ENCODE results near the gene ESR1. TPM values are rescaled to one million over a fixed set of nuclear protein-coding genes. Genes with fewer than 3 reads are reported as not detected.

ESR1 gene
- total and polyA plus RNA-seq, 2 donors (not counting 3 experiments of a cell fraction or from before 2014, with no cell fraction given) = 0.01 TPM; not detected in 1

DNA sequence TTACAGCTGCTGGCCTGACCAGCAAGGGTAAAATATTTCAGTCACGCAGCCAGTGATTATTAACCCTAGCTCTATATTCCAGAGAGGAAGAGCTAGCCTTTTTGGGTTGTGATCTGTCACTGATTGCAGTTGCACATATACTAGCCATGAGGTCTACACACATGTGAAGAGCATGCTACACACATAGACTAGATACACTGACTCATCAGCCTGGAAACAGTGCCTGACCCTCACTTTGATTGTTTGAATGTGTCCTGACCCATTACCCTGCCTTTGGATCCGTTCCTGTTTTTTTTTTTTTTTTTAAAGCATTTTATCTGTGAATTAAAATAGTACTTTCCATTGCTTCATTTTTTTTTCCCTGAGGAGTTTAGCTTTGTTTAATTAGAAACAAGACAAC, 50.8 kb downstream of the ESR1 start:
- Histone ChIP-seq H4K20me1 (replicated peaks; ENCODE audit: control insufficient read depth, extremely low read depth, insufficient read depth, low read length) (no peaks in the 10 kb centered on the region), H3K9me3 (replicated peaks; ENCODE audit: control insufficient read depth, insufficient read depth, low read length) (no peaks in the 10 kb centered on the region), H3K36me3 (ENCODE audit: control insufficient read depth in 2 of 2, extremely low read depth in 1 of 2, insufficient read depth in 2 of 2, low read length in 2 of 2) (no peaks in the 10 kb centered on the region), H3K27ac (ENCODE audit: insufficient read depth, low read depth, low read length) (no peak overlapping the region), H2AFZ (ENCODE audit: low read depth, low read length) (no peak overlapping the region), H3K4me2 (ENCODE audit: insufficient read depth, low read length) (no peak overlapping the region), H3K9ac (replicated peaks; ENCODE audit: extremely low read depth, insufficient read depth, low read length) (no peak overlapping the region), H3K9me1 (replicated peaks; ENCODE audit: control insufficient read depth, extremely low read depth, insufficient read depth, low read length) (no peaks in the 10 kb centered on the region), H3K79me2 (ENCODE audit: control insufficient read depth, insufficient read depth, low read length) (no peaks in the 10 kb centered on the region), H3K27me3 (ENCODE audit: control insufficient read depth in 2 of 2, insufficient read depth in 2 of 2, low read length in 2 of 2) (peaks cover 0 to 3% of the 10 kb centered on the region in 2 experiments), H3K4me1 (ENCODE audit: control insufficient read depth, extremely low read depth, insufficient read depth, low read length) (no peaks in the 10 kb centered on the region), H3K4me3 (replicated peaks in 1 of 3; ENCODE audit: insufficient read depth in 1 of 3, low read depth in 1 of 3, low read length in 3 of 3) (no peak overlapping the region)
- ChIA-PET POLR2A (no interaction called here), CTCF (no interaction called here)
- FAIRE-seq = no peak
- TF ChIP-seq GATA2 (IDR thresholded peaks at IDR 0.05; ENCODE audit: insufficient read depth, insufficient read length, low read depth, low read length) (no peak), MYC (IDR thresholded peaks at IDR 0.05; ENCODE audit: low read depth, low read length) (no peak), POLR2A (IDR thresholded peaks at IDR 0.05; ENCODE audit: low read depth, low read length) (no peak), JUN (IDR thresholded peaks at IDR 0.05; ENCODE audit: borderline replicate concordance, insufficient read depth, insufficient read length, low read depth) (no peak), FOS (IDR thresholded peaks at IDR 0.05; ENCODE audit: borderline replicate concordance, insufficient read depth, low read length) (no peak), POLR2AphosphoS5 (IDR thresholded peaks at IDR 0.05; ENCODE audit: insufficient read depth, low read depth, low read length) (no peak), EZH2 (IDR thresholded peaks at IDR 0.05; ENCODE audit: borderline replicate concordance, low read depth, low read length, severe bottlenecking) (no peak)
- TF ChIP-seq, protein P1, sequence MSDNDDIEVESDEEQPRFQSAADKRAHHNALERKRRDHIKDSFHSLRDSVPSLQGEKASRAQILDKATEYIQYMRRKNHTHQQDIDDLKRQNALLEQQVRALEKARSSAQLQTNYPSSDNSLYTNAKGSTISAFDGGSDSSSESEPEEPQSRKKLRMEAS (IDR thresholded peaks at IDR 0.05; ENCODE audit: insufficient read depth, insufficient read length) = no peak
- TF ChIP-seq, protein P2, sequence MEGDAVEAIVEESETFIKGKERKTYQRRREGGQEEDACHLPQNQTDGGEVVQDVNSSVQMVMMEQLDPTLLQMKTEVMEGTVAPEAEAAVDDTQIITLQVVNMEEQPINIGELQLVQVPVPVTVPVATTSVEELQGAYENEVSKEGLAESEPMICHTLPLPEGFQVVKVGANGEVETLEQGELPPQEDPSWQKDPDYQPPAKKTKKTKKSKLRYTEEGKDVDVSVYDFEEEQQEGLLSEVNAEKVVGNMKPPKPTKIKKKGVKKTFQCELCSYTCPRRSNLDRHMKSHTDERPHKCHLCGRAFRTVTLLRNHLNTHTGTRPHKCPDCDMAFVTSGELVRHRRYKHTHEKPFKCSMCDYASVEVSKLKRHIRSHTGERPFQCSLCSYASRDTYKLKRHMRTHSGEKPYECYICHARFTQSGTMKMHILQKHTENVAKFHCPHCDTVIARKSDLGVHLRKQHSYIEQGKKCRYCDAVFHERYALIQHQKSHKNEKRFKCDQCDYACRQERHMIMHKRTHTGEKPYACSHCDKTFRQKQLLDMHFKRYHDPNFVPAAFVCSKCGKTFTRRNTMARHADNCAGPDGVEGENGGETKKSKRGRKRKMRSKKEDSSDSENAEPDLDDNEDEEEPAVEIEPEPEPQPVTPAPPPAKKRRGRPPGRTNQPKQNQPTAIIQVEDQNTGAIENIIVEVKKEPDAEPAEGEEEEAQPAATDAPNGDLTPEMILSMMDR (IDR thresholded peaks at IDR 0.05; ENCODE audit: extremely low read depth in 1 of 2, insufficient read depth in 1 of 2, low read depth in 1 of 2, low read length in 2 of 2) = no peak
- dilution Hi-C loops (cut with MboI; ENCODE audit: extremely low pct_ligation_motif_present, low sequenced_read_pairs) (no loop called here), intact Hi-C loops (cut with micrococcal nuclease) (no loop called here)
- DNase-seq (ENCODE audit: low read depth, low spot score) = no peak
- BruUV-seq (replicated peaks) = no TSS peak
